GM21576 (cell line): Measurements from ENCODE around the gene DCAF12.
A peak's percentile ranks its signal among the peaks of the same experiment; 100 is the strongest.
"Not testable (repeated sequence)": the region's sequence is repeated elsewhere in the genome, so short reads cannot be mapped to it uniquely, and the experiment has no call there.

Source experiments
- ATAC-seq: cut with Tn5 transposase; IDR thresholded peaks from one replicate; pipeline ENCODE4 v1.9.1; 2021; ENCODE audit warnings: mild to moderate bottlenecking, moderate library complexity; ENCODE audit not compliant: unreplicated experiment

DCAF12 gene

GRCh38 chr9:34072410-34072809 is 54.1 kb downstream of the DCAF12 start:
- ATAC-seq = no peak

GRCh38 chr9:34070606-34071324 is 55.7 kb downstream of the DCAF12 start:
- ATAC-seq = no peak

- ATAC-seq = no peak
Observed at GRCh38 chr9:34069831-34070230, 56.7 kb downstream of the DCAF12 start.

- ATAC-seq = no peak
Observed at GRCh38 chr9:34065541-34065940, 61.0 kb downstream of the DCAF12 start.

GRCh38 chr9:34059954-34060353 is 66.5 kb downstream of the DCAF12 start:
- ATAC-seq = no peak

- ATAC-seq = no peak
Observed at GRCh38 chr9:34059281-34059680, 67.2 kb downstream of the DCAF12 start.

- ATAC-seq = no peak
Observed at GRCh38 chr9:34049630-34050384, 76.7 kb downstream of the DCAF12 start.

GRCh38 chr9:34048727-34049629 is 77.5 kb downstream of the DCAF12 start, which contains the start of gene UBAP2:
TSS of gene UBAP2 (minus strand) at chr9:34048887. CDS start at chr9:34017148, 31,739 bp downstream.
- peak; percentile 78 for ATAC-seq

- peak; percentile 17 for ATAC-seq
Observed at GRCh38 chr9:34047864-34048726, 78.4 kb downstream of the DCAF12 start.

- no peak for ATAC-seq
Observed at GRCh38 chr9:34046784-34047379, 79.6 kb downstream of the DCAF12 start.

- no peak for ATAC-seq
Observed at GRCh38 chr9:34045903-34046302, 80.6 kb downstream of the DCAF12 start.

- ATAC-seq = not testable (repeated sequence)
Observed at GRCh38 chr9:34042074-34042473, 84.4 kb downstream of the DCAF12 start.

GRCh38 chr9:34038851-34039250 is 87.6 kb downstream of the DCAF12 start:
- ATAC-seq = not testable (repeated sequence)

GRCh38 chr9:34037626-34038025 is 88.9 kb downstream of the DCAF12 start:
- ATAC-seq = no peak

GRCh38 chr9:34036625-34037024 is 89.9 kb downstream of the DCAF12 start:
- ATAC-seq = no peak
